Glutamatergic neuron (in vitro differentiated cells): Measurements from ENCODE around the gene DOCK7. TPM values are rescaled to one million over a fixed set of nuclear protein-coding genes. Genes with fewer than 3 reads are reported as not detected.

Experiments
- DNase-seq: peaks from one replicate; pipeline ENCODE4 v3.0.0; 2022
- H3K27ac Mint-ChIP-seq: one replicate; pipeline ENCODE4 v1.8.0; 2020; ENCODE audit warnings: mild to moderate bottlenecking, mixed read lengths, inconsistent platforms; ENCODE audit not compliant: unreplicated experiment
- H3K27me3 Mint-ChIP-seq: one replicate; pipeline ENCODE4 v1.8.0; 2020; ENCODE audit warnings: mild to moderate bottlenecking, moderate library complexity, mixed read lengths, inconsistent platforms; ENCODE audit not compliant: unreplicated experiment
- H3K36me3 Mint-ChIP-seq: one replicate; pipeline ENCODE4 v1.8.0; 2020; ENCODE audit warnings: mild to moderate bottlenecking, mixed read lengths, inconsistent platforms; ENCODE audit not compliant: unreplicated experiment
- H3K4me1 Mint-ChIP-seq: one replicate; pipeline ENCODE4 v1.8.0; 2020; ENCODE audit warnings: mild to moderate bottlenecking, low read depth, mixed read lengths, inconsistent platforms; ENCODE audit not compliant: unreplicated experiment
- H3K4me3 Mint-ChIP-seq: one replicate; pipeline ENCODE4 v1.8.0; 2020; ENCODE audit warnings: mild to moderate bottlenecking, mixed read lengths, inconsistent platforms; ENCODE audit not compliant: unreplicated experiment
- H3K9me3 Mint-ChIP-seq: one replicate; pipeline ENCODE4 v1.8.0; 2020; ENCODE audit warnings: mild to moderate bottlenecking, moderate library complexity, mixed read lengths, inconsistent platforms; ENCODE audit not compliant: unreplicated experiment
- CTCF ChIP-seq: fragments of 200-600 bp; sonication (generic); IDR thresholded peaks from one replicate; pipeline ENCODE4 v1.5.0; 2021; ENCODE audit not compliant: partially characterized antibody, unreplicated experiment
- total RNA-seq: library from RNA; stranded (reverse); fragmentation: NEBNext Ultra II Directional; extraction: Animal tissue kit (Norgen Biotek cat#: 25700); gene quantifications from one replicate; pipeline ENCODE4 v1.2.1, GENCODE V29; 2021; ENCODE audit not compliant: unreplicated experiment

DOCK7 gene
- total RNA-seq, 1 donor from 2014 or later, result 70.8 TPM

- Mint-ChIP-seq H3K9me3 (peaks cover 16% of the 10 kb centered on the region), H3K27me3 (peaks cover 9% of the 10 kb centered on the region), H3K36me3 (no peaks in the 10 kb centered on the region), H3K4me3 (peak overlapping the region; percentile 88), H3K4me1 (peaks cover 10% of the 10 kb centered on the region), H3K27ac (peak overlapping the region; percentile 52)
- DNase-seq, result peak; percentile 39
- TF ChIP-seq CTCF, result no peak
Measured at GRCh38 chr1:62437273-62437940, 250.8 kb downstream of the DOCK7 start.

- peak; percentile 94 for DNase-seq
- TF ChIP-seq CTCF, result no peak
- peaks cover 10% of the 10 kb centered on the region for H3K4me1 Mint-ChIP-seq
- H3K27me3 Mint-ChIP-seq, result peaks cover 9% of the 10 kb centered on the region
- peak within 1 kb of the TSS; percentile 96 for H3K4me3 Mint-ChIP-seq
- no peaks in the 10 kb centered on the region for H3K36me3 Mint-ChIP-seq
- H3K27ac Mint-ChIP-seq, result peak within 1 kb of the TSS; percentile 97
- peaks cover 16% of the 10 kb centered on the region for H3K9me3 Mint-ChIP-seq
Measured at GRCh38 chr1:62436466-62437272, 251.5 kb downstream of the DOCK7 start, which contains the start of gene USP1. Gene USP1 (plus strand): TSS chr1:62437049. CDS start chr1:62439868, 2,819 bp downstream.

GRCh38 chr1:62436039-62436465 is 252.1 kb downstream of the DOCK7 start:
- peaks cover 9% of the 10 kb centered on the region for H3K27me3 Mint-ChIP-seq
- peaks cover 16% of the 10 kb centered on the region for H3K9me3 Mint-ChIP-seq
- no peaks in the 10 kb centered on the region for H3K36me3 Mint-ChIP-seq
- H3K4me1 Mint-ChIP-seq, result peaks cover 10% of the 10 kb centered on the region
- peak; percentile 96 for DNase-seq
- peak overlapping the region; percentile 96 for H3K4me3 Mint-ChIP-seq
- TF ChIP-seq CTCF, result no peak
- H3K27ac Mint-ChIP-seq, result peak overlapping the region; percentile 97

GRCh38 chr1:62435231-62436038 is 252.8 kb downstream of the DOCK7 start:
- Mint-ChIP-seq H3K27me3 (peaks cover 9% of the 10 kb centered on the region), H3K27ac (peak overlapping the region; percentile 97), H3K9me3 (peaks cover 16% of the 10 kb centered on the region), H3K36me3 (no peaks in the 10 kb centered on the region), H3K4me1 (peaks cover 10% of the 10 kb centered on the region), H3K4me3 (peak overlapping the region; percentile 96)
- peak; percentile 77 for DNase-seq
- no peak for TF ChIP-seq CTCF
